HG02852 (cell line): ENCODE results near the gene TMEM119.
"Not testable (repeated sequence)": the region's sequence is repeated elsewhere in the genome, so short reads cannot be mapped to it uniquely, and the experiment has no call there.

Experiments
- ATAC-seq: cut with Tn5 transposase; IDR thresholded peaks from one replicate; pipeline ENCODE4 v1.9.1; 2021; ENCODE audit warnings: mild to moderate bottlenecking, moderate library complexity; ENCODE audit not compliant: unreplicated experiment

The TMEM119 gene

GRCh38 chr12:108568338-108569154, 29.3 kb downstream of the TMEM119 start:
- peak; percentile 80 for ATAC-seq

DNA sequence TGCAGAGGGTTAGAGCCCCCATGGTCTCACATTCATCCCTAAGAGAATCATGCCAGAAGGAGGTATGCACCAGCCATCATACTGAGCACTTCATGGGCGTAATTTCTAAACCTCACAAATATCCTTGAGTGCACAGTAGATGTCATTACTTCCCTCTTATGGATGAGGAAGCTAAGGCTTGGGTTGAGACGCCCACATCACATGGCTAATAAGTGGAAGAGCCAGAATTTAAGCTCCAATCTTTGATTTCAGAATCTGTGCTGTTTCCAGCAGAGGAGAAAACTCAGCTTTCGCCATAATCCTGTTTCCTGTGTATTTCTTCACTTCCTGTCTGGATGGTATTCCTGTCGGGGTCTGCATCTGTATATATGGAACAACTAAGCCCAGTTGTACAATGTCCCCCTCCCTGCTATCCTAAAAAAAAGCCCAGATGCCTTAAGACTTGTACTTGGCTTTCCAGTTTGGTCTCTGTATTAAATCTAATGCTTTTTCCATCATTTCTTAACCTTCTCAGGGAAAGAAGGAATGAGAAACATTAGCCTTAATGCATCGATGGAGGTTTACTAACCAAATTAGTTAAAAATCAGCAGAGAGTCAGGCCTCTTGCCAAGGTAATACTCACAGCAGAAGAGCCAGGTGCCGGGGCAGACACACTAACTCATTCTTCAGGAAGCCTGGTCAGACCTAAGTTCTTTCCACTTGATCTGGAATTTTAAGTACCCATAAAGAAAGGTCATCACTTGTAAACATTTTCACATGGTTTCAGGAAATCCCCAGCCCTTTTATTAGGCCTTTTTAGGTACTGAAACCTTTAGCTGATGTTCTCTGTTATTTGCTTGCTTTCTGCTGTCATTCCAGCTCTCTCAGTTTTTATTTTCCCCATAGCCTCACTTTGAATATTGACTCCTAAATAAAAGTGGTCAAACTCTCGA, 30.2 kb downstream of the TMEM119 start:
- no peak for ATAC-seq

DNA sequence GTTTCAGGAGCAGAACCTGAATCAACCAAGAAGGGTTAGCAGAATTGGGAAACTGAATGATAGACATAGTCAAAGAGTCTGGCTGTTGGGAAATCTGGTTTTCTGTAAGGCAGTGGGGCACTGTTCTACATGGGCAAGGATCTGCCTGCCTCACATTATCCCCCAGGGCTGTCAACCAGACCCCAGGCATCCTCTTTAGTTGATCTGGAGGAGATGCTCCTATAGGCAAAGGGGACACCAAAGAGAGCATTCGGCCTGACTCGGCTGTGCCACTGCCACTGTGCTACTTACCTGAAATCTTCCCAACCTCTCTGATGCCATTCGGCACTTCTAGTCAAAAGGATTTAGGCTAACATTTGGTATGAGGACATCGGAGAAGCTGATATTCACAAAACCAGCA, 31.4 kb downstream of the TMEM119 start:
- no peak for ATAC-seq

DNA sequence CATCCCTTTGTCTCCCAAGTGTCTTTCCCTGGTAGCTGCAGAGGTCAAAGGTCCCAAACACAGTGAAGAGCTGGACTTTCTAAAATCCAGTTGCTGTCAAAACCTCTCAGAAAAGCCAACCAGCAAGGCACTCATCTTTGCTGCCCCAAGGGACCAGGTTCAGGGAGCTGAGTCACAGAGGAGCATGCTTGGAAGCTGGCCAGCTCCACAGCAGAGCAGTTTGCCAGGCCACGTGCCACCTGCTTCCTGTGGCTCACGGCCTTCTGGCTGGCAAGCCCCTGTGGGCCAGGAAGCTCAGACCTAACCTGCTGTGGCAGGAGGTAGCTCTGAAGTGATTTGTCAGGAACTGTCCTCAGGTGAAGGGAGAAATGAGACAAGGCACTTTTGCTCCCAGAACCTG, 31.9 kb downstream of the TMEM119 start:
- no peak for ATAC-seq

DNA sequence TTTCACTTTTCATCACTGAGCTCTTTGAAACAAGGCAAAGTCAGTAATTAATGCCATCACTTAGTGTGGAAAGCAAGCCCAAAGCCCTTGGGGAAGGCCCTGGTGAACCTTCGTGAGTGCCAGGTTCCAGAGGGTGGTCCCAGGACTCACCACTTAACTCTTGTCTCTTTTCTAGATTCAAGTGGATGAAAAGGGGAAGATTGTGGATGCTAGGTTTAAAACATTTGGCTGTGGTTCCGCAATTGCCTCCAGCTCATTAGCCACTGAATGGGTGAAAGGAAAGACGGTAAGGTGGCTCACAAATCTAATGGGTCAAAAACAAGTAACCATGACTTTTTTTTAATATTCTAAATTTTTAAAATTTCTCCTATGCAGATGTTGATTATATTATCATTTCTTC, 32.7 kb downstream of the TMEM119 start:
- ATAC-seq, result no peak

GRCh38 chr12:108564724-108565123, 33.2 kb downstream of the TMEM119 start:
- no peak for ATAC-seq

- no peak for ATAC-seq
Measured at GRCh38 chr12:108563804-108564151, 34.1 kb downstream of the TMEM119 start.

DNA sequence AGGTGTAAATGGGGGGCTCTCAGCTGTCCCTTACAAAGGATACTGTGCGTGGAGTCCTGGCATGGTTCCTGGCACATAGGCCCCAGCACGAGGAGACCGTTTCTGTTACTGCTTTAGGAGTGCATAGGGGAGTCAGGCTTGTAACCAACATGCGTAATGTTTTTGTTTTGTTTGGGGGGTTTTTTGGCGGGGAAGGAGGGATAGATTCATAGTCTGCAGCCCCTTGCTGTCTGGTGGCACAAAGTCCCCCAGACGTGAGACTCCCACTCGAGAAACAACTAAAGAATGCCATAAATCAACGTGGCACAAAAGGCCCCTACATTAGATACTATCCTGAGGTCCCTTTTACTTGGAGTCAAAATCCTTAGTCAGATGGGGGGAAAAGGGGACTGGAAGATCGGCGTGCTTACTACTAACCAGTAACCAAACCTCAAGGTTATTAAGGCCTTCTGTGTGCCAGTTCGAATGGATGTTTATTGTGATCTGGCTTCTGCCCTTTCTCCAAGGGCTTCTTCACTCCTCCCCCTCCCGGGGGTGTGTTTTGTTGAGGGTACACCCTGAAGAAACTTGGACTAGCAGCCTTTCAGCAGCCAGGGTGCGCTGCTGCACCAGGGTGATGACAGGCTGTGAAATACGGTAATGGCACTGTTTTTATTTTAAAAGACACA, 34.6 kb downstream of the TMEM119 start:
- ATAC-seq, result peak; percentile 35

DNA sequence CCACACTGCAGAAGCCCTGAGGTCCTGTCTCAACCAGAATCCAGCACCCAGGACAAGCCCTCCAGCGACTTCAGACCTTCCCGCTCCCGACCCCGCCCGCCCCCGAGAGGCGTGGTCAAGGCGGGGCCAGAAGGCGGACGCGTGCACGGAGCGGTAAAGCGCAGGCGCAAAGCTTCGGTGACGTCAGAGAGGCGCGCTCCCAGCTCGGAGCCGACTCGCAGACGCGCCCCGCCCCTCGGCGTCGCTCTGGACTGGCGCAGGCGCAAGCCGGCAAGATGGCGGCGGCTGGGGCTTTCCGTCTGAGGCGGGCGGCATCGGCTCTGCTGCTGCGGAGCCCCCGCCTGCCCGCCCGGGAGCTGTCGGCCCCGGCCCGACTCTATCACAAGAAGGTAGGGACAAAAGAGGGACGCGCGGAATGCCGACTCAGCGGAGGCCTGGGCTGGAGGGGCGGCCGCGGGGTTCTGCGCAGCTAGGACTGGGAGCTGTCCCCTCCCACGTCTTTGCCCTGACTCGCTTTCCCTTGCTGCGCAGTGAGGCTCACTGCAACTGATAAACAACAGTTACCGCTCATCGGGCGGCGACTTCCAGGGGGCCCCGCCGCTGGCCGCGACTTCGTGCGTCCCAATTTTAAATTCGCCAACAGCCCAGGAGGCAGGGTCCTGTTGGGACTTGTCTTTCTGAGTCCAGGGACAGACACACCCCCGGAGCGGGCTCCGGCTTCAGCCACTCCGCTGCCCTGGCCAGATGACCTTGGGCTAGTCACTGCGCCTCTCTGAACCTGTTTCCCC, 35.3 kb downstream of the TMEM119 start, which contains the start of gene ISCU:
ISCU (plus strand) TSS at position 249 of the 788 bp plus-strand sequence; CDS start at position 276, 27 bp downstream.
- peak; percentile 53 for ATAC-seq

DNA sequence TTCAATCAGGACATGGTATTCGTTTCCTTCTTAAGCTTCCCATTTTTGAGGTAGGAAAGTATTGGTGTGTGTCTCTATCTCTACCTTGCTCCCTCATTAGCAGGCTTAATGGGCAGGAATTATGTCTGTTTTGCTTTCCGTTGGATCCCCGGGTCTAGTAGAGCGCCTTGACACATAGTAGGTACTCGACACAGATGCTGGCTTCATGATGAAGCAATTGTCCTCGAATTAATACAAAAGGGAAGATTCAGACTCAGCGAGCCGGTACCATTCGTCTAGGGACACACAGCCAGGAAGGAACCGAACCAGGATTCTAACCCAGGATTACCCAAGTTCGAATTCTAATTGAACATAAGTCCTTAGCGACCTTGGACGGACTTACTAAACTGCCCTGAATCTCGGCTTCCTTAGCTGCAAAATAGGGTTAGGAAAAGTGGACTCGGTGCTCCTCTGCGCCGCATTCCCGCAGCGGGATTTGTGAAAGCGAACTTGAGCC, 36.0 kb downstream of the TMEM119 start:
- no peak for ATAC-seq

DNA sequence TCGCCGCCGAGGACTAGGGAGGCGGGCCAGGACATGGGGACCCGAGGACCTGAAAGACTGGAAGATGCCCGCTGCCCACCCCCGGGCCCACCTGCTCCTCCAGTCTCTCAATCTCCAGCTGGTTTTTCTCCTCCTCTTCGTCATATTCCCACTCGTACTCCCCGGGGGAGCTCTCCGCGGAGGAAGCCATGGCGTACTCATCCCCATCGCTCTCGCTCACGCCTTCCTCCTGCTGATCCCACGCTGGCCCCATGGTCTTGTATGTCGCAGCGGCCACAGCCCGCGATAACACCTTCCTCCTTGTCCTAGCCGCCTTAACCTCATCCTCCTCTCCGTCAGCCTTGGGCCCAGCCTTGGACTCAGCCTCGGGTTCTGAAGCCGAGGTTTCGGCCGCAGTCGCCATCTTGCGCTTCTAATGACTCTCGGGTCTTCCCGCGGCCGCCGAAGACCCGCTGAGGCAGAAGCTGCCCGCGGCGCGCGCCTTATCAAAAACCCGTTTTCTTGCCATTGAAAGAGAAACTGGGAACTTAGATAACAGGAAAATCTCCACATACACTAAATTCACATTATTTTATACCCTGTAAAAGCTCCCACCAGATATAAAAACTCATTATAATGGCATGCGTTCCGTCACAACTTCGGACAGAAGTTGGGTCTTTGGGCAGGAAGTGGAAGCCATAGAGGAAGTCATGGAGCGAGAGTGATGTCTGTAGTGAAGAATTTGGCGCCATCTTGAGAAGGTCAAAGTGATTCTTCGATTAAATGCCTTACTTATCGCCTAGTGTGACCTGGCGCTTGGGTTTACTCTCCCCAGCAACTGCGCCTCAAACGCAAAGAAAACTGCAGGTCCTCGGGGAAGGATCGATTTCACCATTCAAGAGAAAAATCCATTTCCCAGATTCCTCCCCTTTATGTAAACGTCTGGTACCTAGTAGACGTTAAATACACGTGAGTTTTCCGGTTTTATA, 36.8 kb downstream of the TMEM119 start, which contains the start of gene SART3:
SART3 (minus strand) TSS at position 422 of the 968 bp plus-strand sequence; CDS start at position 403, 19 bp downstream.
- ATAC-seq, result peak; percentile 40

DNA sequence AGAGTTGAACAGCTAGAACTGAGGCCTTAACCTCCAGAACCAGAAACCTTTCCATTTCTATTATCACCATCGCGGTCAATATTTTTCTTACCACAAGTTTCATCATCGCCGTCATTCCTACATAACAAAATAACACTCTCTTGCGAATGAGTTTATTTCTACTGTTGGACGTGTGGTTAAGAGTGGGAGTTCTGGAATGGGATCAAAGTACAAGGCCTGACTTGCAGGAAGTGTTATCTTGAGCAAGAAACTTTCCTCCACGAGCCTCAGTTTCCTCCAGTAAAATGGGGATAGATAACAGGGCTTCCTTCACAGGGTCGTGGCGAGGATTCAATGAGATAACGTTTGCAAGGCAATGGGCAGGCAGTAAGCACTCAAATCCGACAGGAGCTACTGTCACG, 37.6 kb downstream of the TMEM119 start:
- no peak for ATAC-seq

DNA sequence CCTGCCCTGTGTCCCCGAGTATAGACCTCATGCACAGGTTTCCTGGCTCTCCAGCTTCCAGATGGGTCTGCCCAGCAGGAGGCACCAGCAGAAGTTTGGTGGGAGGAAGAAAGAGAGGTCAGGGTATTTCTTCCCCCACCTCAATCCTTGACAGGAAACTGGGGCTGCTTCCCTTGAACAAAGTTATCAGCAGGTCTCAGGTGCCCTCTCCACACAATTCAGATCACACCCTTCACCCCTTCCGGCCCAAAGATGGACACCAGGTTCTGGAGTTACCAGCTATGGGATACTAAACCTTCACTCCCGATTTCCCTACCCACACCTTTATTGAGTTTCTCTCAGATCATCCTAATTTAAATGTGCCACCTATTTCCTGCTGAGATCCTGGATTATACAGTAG, 38.1 kb downstream of the TMEM119 start:
- no peak for ATAC-seq

GRCh38 chr12:108559007-108559655, 38.8 kb downstream of the TMEM119 start:
- ATAC-seq, result no peak

- ATAC-seq, result not testable (repeated sequence)
Measured at GRCh38 chr12:108555383-108555782, 42.5 kb downstream of the TMEM119 start.

- ATAC-seq, result no peak
Measured at GRCh38 chr12:108553799-108554198, 44.1 kb downstream of the TMEM119 start.

DNA sequence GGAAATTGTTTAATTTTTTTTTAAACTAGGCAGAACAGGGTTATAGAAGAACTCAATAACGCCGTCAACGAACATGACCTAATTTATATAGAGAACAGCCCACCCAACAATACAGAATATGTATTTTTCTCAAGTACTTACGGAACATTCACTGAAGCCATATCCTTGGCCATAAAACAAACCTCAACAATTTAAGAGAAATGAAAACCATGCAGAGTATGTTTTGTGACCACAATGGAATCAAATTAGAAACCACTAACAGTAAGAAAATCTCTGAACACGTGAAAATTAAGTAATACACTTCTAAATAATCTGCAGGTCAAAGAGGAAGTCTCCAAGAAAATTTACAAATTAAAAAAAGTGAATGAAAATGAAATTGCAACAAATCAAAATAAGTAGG, 46.3 kb downstream of the TMEM119 start:
- no peak for ATAC-seq

DNA sequence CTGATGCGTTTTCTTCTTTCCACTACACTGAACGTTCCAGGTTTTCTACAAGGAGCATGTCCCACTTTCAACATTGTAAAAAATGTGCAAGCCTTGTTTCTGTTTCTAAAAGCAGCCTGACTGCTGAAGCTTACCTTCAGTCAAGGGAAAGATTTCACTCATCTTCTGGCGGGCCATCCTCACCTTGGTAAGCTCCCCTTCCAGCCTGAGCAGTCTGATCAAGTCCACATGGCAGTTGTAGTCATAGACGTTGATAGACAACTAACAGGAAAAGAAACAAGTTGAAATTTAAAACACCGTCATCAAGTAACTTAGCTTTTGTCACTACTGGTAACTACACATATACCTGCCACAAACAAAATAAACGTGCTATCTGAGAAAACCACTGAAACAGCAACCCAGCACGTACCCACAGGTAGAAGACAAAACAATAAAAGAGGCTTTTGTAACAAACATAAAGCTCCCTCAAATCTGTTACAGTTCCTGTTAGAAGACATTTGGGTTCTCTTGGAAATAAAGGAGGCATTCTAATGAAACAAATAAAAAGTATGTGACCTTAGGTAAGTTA, 48.8 kb downstream of the TMEM119 start:
- ATAC-seq, result no peak
